ENCODE data around the gene ITGB5. TPM values are rescaled to one million over a fixed set of nuclear protein-coding genes. Genes with fewer than 3 reads are reported as not detected.

The ITGB5 gene
- total and polyA plus RNA-seq, 2 donors (not counting 1 experiment from before 2014, with no cell fraction given): 0.15 to 0.54 TPM

DNA sequence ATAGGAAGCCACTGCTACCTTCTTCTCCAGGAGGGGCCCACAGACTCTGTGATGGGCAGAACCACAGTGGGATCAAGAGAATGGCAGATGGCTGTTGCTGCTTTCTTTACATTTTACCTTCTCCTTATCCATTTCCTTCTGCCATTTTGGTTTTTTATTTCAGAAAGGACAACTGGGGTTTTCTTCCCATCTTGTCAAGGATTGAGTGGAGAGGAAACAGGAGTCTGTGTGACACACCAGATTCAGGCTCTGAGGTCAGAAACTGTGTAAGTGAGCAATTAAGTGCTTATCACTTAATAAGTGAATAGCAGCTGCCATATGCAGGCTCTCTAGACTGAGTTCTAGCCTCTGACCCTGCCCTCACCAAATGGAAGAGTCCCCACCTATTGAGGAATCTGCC, 47.3 kb downstream of the ITGB5 start:
- no peaks in the 10 kb centered on the region for H3K9me3 ChIP-seq (ENCODE audit: control extremely low read depth in 1 of 3, control insufficient read depth in 2 of 3, insufficient read depth in 1 of 3, low read length in 2 of 3)
- no peak overlapping the region for H2AFZ ChIP-seq (ENCODE audit: insufficient read depth, low read depth, low read length, poor library complexity, severe bottlenecking)
- intact Hi-C loops (cut with micrococcal nuclease): no loop called here
- no peaks in the 10 kb centered on the region for H3K36me3 ChIP-seq (replicated peaks in 1 of 2; ENCODE audit: control extremely low read depth in 1 of 2, control insufficient read depth in 1 of 2, extremely low read depth in 1 of 2, insufficient read depth in 2 of 2, low read length in 1 of 2)
- Mint-ChIP-seq H3K27me3 (peaks cover 34% of the 10 kb centered on the region), H3K4me3 (no peak overlapping the region), H3K27ac (no peak overlapping the region), H3K4me1 (peaks cover 5% of the 10 kb centered on the region), H3K9me3 (ENCODE audit: insufficient read depth) (no peaks in the 10 kb centered on the region)
- TF ChIP-seq EZH2 (IDR thresholded peaks at IDR 0.05; ENCODE audit: borderline replicate concordance, insufficient read depth, low read depth, low read length, poor library complexity, severe bottlenecking) (no peak), CTCF (IDR thresholded peaks at IDR 0.05) (no peak)
- no peak overlapping the region for H3K9ac ChIP-seq (ENCODE audit: low read length)
- peaks cover 0 to 14% (median 0%) of the 10 kb centered on the region in 4 experiments for H3K27me3 ChIP-seq (replicated peaks in 1 of 4; ENCODE audit: control extremely low read depth in 1 of 4, control insufficient read depth in 3 of 4, insufficient read depth in 4 of 4, low read length in 3 of 4)
- CTCF ChIA-PET: no interaction called here
- ATAC-seq (ENCODE audit: low read depth) (no peak), DNase-seq (no peak)
- no peaks in the 10 kb centered on the region for H4K20me1 ChIP-seq (ENCODE audit: control insufficient read depth, insufficient read depth, low read length, poor library complexity, severe bottlenecking)
- H3K27ac ChIP-seq (ENCODE audit: low read length in 2 of 2): no peak overlapping the region
- no peaks in the 10 kb centered on the region for H3K79me2 ChIP-seq (ENCODE audit: control insufficient read depth, insufficient read depth, low read length)
- POLR2A ChIA-PET: no interaction called here
- H3K4me3 ChIP-seq (ENCODE audit: control extremely low read depth in 1 of 5, extremely low read depth in 1 of 5, insufficient read depth in 1 of 5, low read depth in 2 of 5, low read length in 4 of 5): no peak overlapping the region
- no peak overlapping the region for H3K4me2 ChIP-seq (replicated peaks; ENCODE audit: low read depth, low read length, poor library complexity, severe bottlenecking)
- peaks cover 4 to 6% of the 10 kb centered on the region in 2 donors for H3K4me1 ChIP-seq (ENCODE audit: control insufficient read depth in 2 of 2, insufficient read depth in 2 of 2, low read length in 2 of 2)

DNA sequence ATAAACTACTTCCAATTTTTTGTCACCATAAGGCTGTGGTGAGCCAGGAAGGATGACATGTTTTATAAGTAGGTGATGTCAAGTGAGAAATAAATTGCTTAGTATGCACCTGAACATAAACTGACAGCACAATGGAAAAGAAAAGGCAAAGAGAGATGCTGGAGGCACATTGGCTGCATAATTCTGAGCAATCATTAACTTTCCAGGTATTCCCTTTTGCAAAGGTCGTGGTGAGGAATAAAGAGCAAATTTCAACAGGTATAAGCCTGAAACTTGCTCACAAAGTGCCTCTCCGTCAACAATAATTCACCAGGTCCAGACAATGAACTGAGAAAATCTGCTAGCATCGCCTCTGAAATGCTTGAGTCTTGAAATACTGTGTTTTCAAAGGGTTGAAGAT, 48.2 kb downstream of the ITGB5 start:
- H4K20me1 ChIP-seq (ENCODE audit: control insufficient read depth, insufficient read depth, low read length, poor library complexity, severe bottlenecking): no peaks in the 10 kb centered on the region
- H3K9me3 Mint-ChIP-seq (ENCODE audit: insufficient read depth): no peaks in the 10 kb centered on the region
- H3K79me2 ChIP-seq (ENCODE audit: control insufficient read depth, insufficient read depth, low read length): no peaks in the 10 kb centered on the region
- TF ChIP-seq EZH2 (IDR thresholded peaks at IDR 0.05; ENCODE audit: borderline replicate concordance, insufficient read depth, low read depth, low read length, poor library complexity, severe bottlenecking) (no peak), CTCF (IDR thresholded peaks at IDR 0.05) (no peak)
- no peaks in the 10 kb centered on the region for H3K9me3 ChIP-seq (ENCODE audit: control extremely low read depth in 1 of 3, control insufficient read depth in 2 of 3, insufficient read depth in 1 of 3, low read length in 2 of 3)
- H3K27ac Mint-ChIP-seq: no peak overlapping the region
- H3K9ac ChIP-seq (ENCODE audit: low read length): no peak overlapping the region
- ChIA-PET CTCF (no interaction called here), POLR2A (no interaction called here)
- DNase-seq: no peak
- H3K27me3 ChIP-seq (replicated peaks in 1 of 4; ENCODE audit: control extremely low read depth in 1 of 4, control insufficient read depth in 3 of 4, insufficient read depth in 4 of 4, low read length in 3 of 4): peaks cover 0 to 20% (median 0%) of the 10 kb centered on the region in 4 experiments
- WGBS (ENCODE audit: insufficient coverage): 83% methylated on average over 2 of the region's 3 CpGs
- no peak overlapping the region for H3K4me2 ChIP-seq (replicated peaks; ENCODE audit: low read depth, low read length, poor library complexity, severe bottlenecking)
- H2AFZ ChIP-seq (ENCODE audit: insufficient read depth, low read depth, low read length, poor library complexity, severe bottlenecking): no peak overlapping the region
- no peak overlapping the region for H3K4me3 ChIP-seq (ENCODE audit: control extremely low read depth in 1 of 5, extremely low read depth in 1 of 5, insufficient read depth in 1 of 5, low read depth in 2 of 5, low read length in 4 of 5)
- intact Hi-C loops (cut with micrococcal nuclease): no loop called here
- peaks cover 6 to 10% of the 10 kb centered on the region in 2 donors for H3K4me1 ChIP-seq (ENCODE audit: control insufficient read depth in 2 of 2, insufficient read depth in 2 of 2, low read length in 2 of 2)
- H3K36me3 ChIP-seq (replicated peaks in 1 of 2; ENCODE audit: control extremely low read depth in 1 of 2, control insufficient read depth in 1 of 2, extremely low read depth in 1 of 2, insufficient read depth in 2 of 2, low read length in 1 of 2): no peaks in the 10 kb centered on the region
- ATAC-seq (ENCODE audit: low read depth): no peak
- H3K4me3 Mint-ChIP-seq: no peak overlapping the region
- H3K27ac ChIP-seq (ENCODE audit: low read length in 2 of 2): no peak overlapping the region
- peaks cover 6% of the 10 kb centered on the region for H3K4me1 Mint-ChIP-seq
- H3K27me3 Mint-ChIP-seq: peaks cover 38% of the 10 kb centered on the region
